GM23248 (cell line): ENCODE data around the gene PNPLA5. TPM values are rescaled to one million over a fixed set of nuclear protein-coding genes. Genes with fewer than 3 reads are reported as not detected.

Experiments used
- DNase-seq: peaks from one replicate; pipeline ENCODE4 v3.0.0-alpha.2; 2015
- H2AFZ ChIP-seq: fragments of 200-600 bp; sonication (generic); 2 replicates; pipeline ENCODE4 v1.6.1; 2016; ENCODE audit warnings: antibody characterized with exemption
- H3F3A ChIP-seq: fragments of 200-600 bp; sonication (generic); 2 replicates; pipeline ENCODE4 v1.6.1; 2016; ENCODE audit warnings: mild to moderate bottlenecking, antibody characterized with exemption, mixed run types; ENCODE audit not compliant: insufficient read depth
- H3K27ac ChIP-seq: fragments of 200-600 bp; sonication (generic); 2 replicates; pipeline ENCODE4 v1.5.1; 2016; ENCODE audit warnings: mild to moderate bottlenecking
- H3K27me3 ChIP-seq: fragments of 200-600 bp; sonication (generic); replicated peaks from 2 replicates; pipeline ENCODE4 v1.6.1; 2016; ENCODE audit warnings: mild to moderate bottlenecking; ENCODE audit not compliant: insufficient read depth
- H3K36me3 ChIP-seq: fragments of 200-600 bp; sonication (generic); 2 replicates; pipeline ENCODE4 v1.6.1; 2016; ENCODE audit warnings: low read depth, mild to moderate bottlenecking
- H3K4me1 ChIP-seq: fragments of 200-600 bp; sonication (generic); 2 replicates; pipeline ENCODE4 v1.6.1; 2016; ENCODE audit warnings: mild to moderate bottlenecking; ENCODE audit not compliant: insufficient read depth
- H3K4me2 ChIP-seq: fragments of 200-600 bp; sonication (generic); one replicate; pipeline ENCODE4 v1.6.1; 2016; ENCODE audit warnings: mild to moderate bottlenecking; ENCODE audit not compliant: unreplicated experiment
- H3K4me3 ChIP-seq: fragments of 200-600 bp; sonication (generic); 2 replicates; pipeline ENCODE4 v1.5.1; 2016; ENCODE audit warnings: mild to moderate bottlenecking
- H3K79me2 ChIP-seq: fragments of 200-600 bp; sonication (generic); 2 replicates; pipeline ENCODE4 v1.6.1; 2016; ENCODE audit warnings: mild to moderate bottlenecking; ENCODE audit not compliant: insufficient read depth
- H3K9ac ChIP-seq: fragments of 200-600 bp; sonication (generic); 2 replicates; pipeline ENCODE4 v1.6.1; 2016; ENCODE audit warnings: mild to moderate bottlenecking
- H3K9me2 ChIP-seq: fragments of 200-600 bp; sonication (generic); 2 replicates; pipeline ENCODE4 v1.6.1; 2016; ENCODE audit warnings: mixed run types, mild to moderate bottlenecking, moderate library complexity; ENCODE audit not compliant: insufficient read depth
- H3K9me3 ChIP-seq: fragments of 200-600 bp; sonication (generic); one replicate; pipeline ENCODE4 v1.6.1; 2017; ENCODE audit warnings: low read depth
- H4K20me1 ChIP-seq: fragments of 200-600 bp; sonication (generic); 2 replicates; pipeline ENCODE4 v1.6.0; 2016; ENCODE audit not compliant: insufficient read depth
- EZH2 ChIP-seq: fragments of 200-600 bp; sonication (generic); IDR thresholded peaks from 2 replicates; pipeline ENCODE4 v1.6.1; 2018; ENCODE audit warnings: antibody characterized with exemption, mild to moderate bottlenecking; ENCODE audit not compliant: insufficient read depth, poor library complexity, severe bottlenecking
- EZH2phosphoT487 ChIP-seq: fragments of 200-600 bp; sonication (generic); IDR thresholded peaks from 2 replicates; pipeline ENCODE4 v1.6.1; 2018; ENCODE audit warnings: antibody characterized with exemption, moderate library complexity, mild to moderate bottlenecking, low read depth; ENCODE audit not compliant: insufficient read depth
- WGBS, 2 experiments: methylation state at CpG; one replicate each; pipeline ENCODE4 v1.1.6; 2015 to 2017; ENCODE audit warnings: low lambda C conversion rate in 2 of 2, low coverage in 1 of 2; ENCODE audit errors: missing lambda C conversion rate in 2 of 2; 5-methylcytosine and 5-hydroxymethylcytosine counted together
- in situ Hi-C: fragments of 300-500 bp; cut with MboI; formaldehyde crosslinking; loops from 2 replicates; pipeline ENCODE4 v1.15.0; 2020
- polyA plus RNA-seq: library from polyadenylated mRNA; unstranded; fragments of >200 nt; fragmentation: Nextera tagmentation; extraction: Ambion mirVana; gene quantifications from 2 replicates; pipeline ENCODE4 v1.2.1, GENCODE V29; 2016
- total RNA-seq: library from RNA; depleted of rRNA; stranded (reverse); fragments of >200 nt; shearing (Covaris generic); gene quantifications from 2 replicates; pipeline ENCODE4 v1.2.3, GENCODE V29; 2014

The PNPLA5 gene
- total and polyA plus RNA-seq, 2 experiments from 2014 or later = not detected

DNA sequence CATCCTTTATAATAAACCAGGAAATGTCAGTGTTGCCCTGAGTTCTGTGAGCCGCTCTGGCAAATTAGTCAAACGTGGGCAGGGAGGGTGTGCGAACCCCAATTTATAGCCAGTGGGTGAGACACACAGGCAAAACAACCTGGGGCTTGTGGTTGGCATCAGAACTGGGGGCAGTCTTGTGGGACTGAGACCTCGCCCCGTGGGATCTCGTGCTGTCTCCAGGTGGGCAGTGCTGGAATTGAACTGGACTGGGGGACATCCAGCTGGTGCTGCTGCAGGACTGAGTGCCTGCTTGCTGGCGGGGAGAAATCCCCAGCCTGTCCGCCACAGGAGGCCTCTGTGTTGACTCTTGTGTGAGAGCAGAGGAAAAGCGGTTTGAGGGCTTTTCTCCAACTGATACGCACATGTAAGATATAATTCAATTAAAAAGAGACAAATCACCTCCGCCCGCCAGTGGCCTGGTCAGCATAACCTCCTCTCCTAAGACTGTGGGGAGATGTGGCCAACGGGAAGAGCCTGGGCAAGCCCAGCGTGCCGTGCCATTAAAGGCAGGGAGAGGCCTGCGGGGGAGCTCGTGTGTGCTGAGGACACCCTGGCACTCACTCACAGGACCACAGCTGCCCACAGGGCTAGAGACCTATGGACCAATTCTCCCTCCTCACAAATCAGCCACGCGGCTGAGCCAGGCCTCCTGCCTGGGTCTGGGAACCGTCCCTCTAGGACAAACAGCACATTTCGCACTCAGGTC, 47.9 kb downstream of the PNPLA5 start:
- in situ Hi-C loops = no loop called here
- Histone ChIP-seq H4K20me1 (no peaks in the 10 kb centered on the region), H3K4me1 (no peaks in the 10 kb centered on the region), H3F3A (no peaks in the 10 kb centered on the region), H3K36me3 (no peaks in the 10 kb centered on the region), H3K27ac (no peak overlapping the region), H3K27me3 (no peaks in the 10 kb centered on the region), H3K9me2 (no peaks in the 10 kb centered on the region), H3K9me3 (no peaks in the 10 kb centered on the region), H3K4me2 (no peak overlapping the region), H3K79me2 (no peaks in the 10 kb centered on the region), H3K9ac (no peak overlapping the region), H2AFZ (no peak overlapping the region), H3K4me3 (no peak overlapping the region)
- TF ChIP-seq EZH2phosphoT487 = no peak
- no peak for TF ChIP-seq EZH2
- DNase-seq = no peak
- WGBS, 2 experiments = 69 to 76% methylated on average over 19 of the region's 21 CpGs

DNA sequence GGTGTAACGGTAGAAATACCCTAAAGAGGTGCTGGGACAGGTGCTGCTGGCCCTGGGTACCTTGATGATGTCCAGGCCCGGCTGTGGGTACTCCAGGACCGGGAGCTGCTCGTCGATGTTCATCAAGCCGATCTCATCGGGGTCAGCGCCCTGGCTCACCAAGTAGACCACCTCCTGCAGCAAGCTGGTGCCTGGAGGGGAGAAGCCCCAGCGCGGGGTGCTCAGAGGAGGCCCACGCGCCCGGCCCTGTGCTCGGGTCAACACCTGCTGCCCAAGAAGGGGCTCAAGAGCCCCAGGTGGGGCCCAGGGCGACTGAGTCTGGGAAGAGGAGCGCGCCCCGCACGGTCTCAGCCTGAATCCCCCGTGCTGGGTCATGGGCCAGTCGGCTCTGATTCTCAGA, 50.1 kb downstream of the PNPLA5 start:
- TF ChIP-seq EZH2phosphoT487 (no peak), EZH2 (no peak)
- H3K27me3 ChIP-seq = no peaks in the 10 kb centered on the region
- H4K20me1 ChIP-seq = no peaks in the 10 kb centered on the region
- no peaks in the 10 kb centered on the region for H3K79me2 ChIP-seq
- 69 to 78% methylated on average over 16 to 21 of the region's 21 CpGs for WGBS, 2 experiments
- H2AFZ ChIP-seq = no peak overlapping the region
- in situ Hi-C loops = no loop called here
- no peak overlapping the region for H3K4me2 ChIP-seq
- no peak overlapping the region for H3K9ac ChIP-seq
- no peaks in the 10 kb centered on the region for H3K9me2 ChIP-seq
- H3K9me3 ChIP-seq = no peaks in the 10 kb centered on the region
- H3K4me1 ChIP-seq = no peaks in the 10 kb centered on the region
- H3K27ac ChIP-seq = no peak overlapping the region
- no peaks in the 10 kb centered on the region for H3K36me3 ChIP-seq
- DNase-seq = no peak
- no peaks in the 10 kb centered on the region for H3F3A ChIP-seq
- H3K4me3 ChIP-seq = no peak overlapping the region

DNA sequence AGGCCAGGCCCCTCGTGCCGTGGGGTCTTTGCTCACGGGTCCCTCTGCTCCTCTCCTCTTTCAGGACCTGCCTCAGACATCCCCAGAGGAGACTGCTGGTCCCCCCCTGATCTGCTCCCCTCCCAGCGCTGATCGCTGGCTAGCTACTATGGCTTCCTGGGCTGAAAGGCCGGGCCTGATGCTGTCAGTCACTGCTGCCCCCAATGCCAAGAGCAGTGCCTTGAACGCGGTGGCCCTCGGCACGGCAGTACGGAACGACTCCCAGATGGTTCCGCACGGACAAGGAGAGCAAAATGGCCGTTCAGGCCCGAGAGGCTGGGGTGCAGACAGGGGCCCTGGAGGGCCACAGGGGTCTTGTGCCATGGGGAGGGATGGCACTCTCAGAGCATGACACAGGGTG, 51.0 kb downstream of the PNPLA5 start:
- WGBS, 2 experiments = 71 to 75% methylated on average over 16 of the region's 16 CpGs
- no peaks in the 10 kb centered on the region for H4K20me1 ChIP-seq
- no peak overlapping the region for H3K4me3 ChIP-seq
- in situ Hi-C loops = no loop called here
- H3K27me3 ChIP-seq = no peaks in the 10 kb centered on the region
- TF ChIP-seq EZH2 (no peak), EZH2phosphoT487 (no peak)
- H3K27ac ChIP-seq = no peak overlapping the region
- H3K4me2 ChIP-seq = no peak overlapping the region
- no peak for DNase-seq
- H3F3A ChIP-seq = no peaks in the 10 kb centered on the region
- H3K36me3 ChIP-seq = no peaks in the 10 kb centered on the region
- no peaks in the 10 kb centered on the region for H3K9me3 ChIP-seq
- H3K9me2 ChIP-seq = no peaks in the 10 kb centered on the region
- no peak overlapping the region for H2AFZ ChIP-seq
- H3K4me1 ChIP-seq = no peaks in the 10 kb centered on the region
- no peaks in the 10 kb centered on the region for H3K79me2 ChIP-seq
- H3K9ac ChIP-seq = no peak overlapping the region

DNA sequence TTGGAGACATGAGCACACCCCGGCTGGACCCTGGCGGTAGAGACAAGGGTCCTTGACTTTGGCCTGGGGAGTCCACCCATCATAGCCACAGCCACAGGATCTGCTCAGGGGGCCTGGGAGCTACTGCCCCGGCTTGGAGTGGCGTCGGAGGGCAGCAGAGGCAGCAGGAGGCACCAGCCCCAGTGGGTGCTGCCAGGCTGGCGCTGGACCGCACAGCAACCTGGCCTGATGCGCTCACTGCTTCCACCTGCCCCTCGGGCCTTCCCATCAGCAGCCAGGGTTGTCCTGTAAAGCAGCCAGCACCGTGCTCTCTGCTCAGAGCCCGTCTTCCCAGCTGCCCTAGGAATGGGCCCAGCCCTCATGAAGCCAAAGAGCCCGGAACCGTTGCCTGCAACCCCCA, 51.4 kb downstream of the PNPLA5 start:
- H3K36me3 ChIP-seq = no peaks in the 10 kb centered on the region
- no peak overlapping the region for H3K4me3 ChIP-seq
- H3K27me3 ChIP-seq = no peaks in the 10 kb centered on the region
- H3F3A ChIP-seq = no peaks in the 10 kb centered on the region
- H2AFZ ChIP-seq = no peak overlapping the region
- DNase-seq = no peak
- no peak overlapping the region for H3K9ac ChIP-seq
- H3K4me2 ChIP-seq = no peak overlapping the region
- TF ChIP-seq EZH2phosphoT487 = no peak
- no peak for TF ChIP-seq EZH2
- WGBS, 2 experiments = 64 to 69% methylated on average over 11 to 13 of the region's 13 CpGs
- no peaks in the 10 kb centered on the region for H3K9me2 ChIP-seq
- no peaks in the 10 kb centered on the region for H3K79me2 ChIP-seq
- H3K27ac ChIP-seq = no peak overlapping the region
- no peaks in the 10 kb centered on the region for H4K20me1 ChIP-seq
- no peaks in the 10 kb centered on the region for H3K4me1 ChIP-seq
- H3K9me3 ChIP-seq = no peaks in the 10 kb centered on the region
- in situ Hi-C loops = no loop called here

DNA sequence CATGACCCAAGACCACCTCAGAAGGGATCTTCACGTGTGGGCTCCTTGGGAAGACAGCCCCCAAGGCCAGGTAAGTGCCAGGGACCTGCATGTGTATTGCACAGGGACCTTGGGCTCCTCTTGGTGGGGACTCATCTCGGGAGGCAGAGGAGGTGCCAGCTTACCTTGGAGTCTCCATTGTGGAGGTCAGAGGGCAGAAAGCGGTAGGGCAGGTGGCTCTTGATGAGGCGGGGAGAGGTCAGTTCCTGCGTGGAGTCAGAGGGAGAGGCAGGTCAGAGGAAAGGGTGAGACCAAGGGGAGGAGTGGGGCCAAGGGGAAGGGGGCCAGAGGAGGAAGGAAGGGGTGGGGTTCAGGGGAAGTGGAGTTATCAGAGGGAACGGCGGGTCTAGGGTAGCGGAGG, 52.0 kb downstream of the PNPLA5 start:
- H3K27me3 ChIP-seq = no peaks in the 10 kb centered on the region
- no peak overlapping the region for H3K27ac ChIP-seq
- H3K79me2 ChIP-seq = no peaks in the 10 kb centered on the region
- H3K9me2 ChIP-seq = no peaks in the 10 kb centered on the region
- no peaks in the 10 kb centered on the region for H3K4me1 ChIP-seq
- H3K4me3 ChIP-seq = no peak overlapping the region
- TF ChIP-seq EZH2phosphoT487 (no peak), EZH2 (no peak)
- no peak for DNase-seq
- H3F3A ChIP-seq = no peaks in the 10 kb centered on the region
- H4K20me1 ChIP-seq = no peaks in the 10 kb centered on the region
- in situ Hi-C loops = no loop called here
- H3K9ac ChIP-seq = no peak overlapping the region
- no peak overlapping the region for H2AFZ ChIP-seq
- H3K9me3 ChIP-seq = no peaks in the 10 kb centered on the region
- H3K4me2 ChIP-seq = no peak overlapping the region
- whole genome bisulfite sequencing, 2 experiments = 41 to 55% methylated on average over 6 to 8 of the region's 8 CpGs
- no peaks in the 10 kb centered on the region for H3K36me3 ChIP-seq
